Neutrophil (primary cell): ENCODE results near the gene PIGZ.
"Not testable (repeated sequence)": the region's sequence is repeated elsewhere in the genome, so short reads cannot be mapped to it uniquely, and the experiment has no call there.

Experiments used
- H3K27ac ChIP-seq: fragments of 200-600 bp; sonication (generic); 2 replicates; pipeline ENCODE4 v1.5.1; 2016; ENCODE audit warnings: mild to moderate bottlenecking, moderate library complexity
- H3K27me3 ChIP-seq: fragments of 200-600 bp; sonication (generic); 2 replicates; pipeline ENCODE4 v1.6.0; 2016; ENCODE audit warnings: mild to moderate bottlenecking
- H3K36me3 ChIP-seq: fragments of 200-600 bp; sonication (generic); 2 replicates; pipeline ENCODE4 v1.5.1; 2017
- H3K4me1 ChIP-seq, 2 experiments: fragments of 200-600 bp in 1 of 2; sonication (generic) in 1 of 2; 1 replicate in 1 of 2; 2 replicates in 1 of 2; pipeline versions ENCODE4 v1.5.1 to v1.6.1; 2013 to 2016; ENCODE audit warnings: low read depth in 1 of 2, low read length in 1 of 2, mild to moderate bottlenecking in 1 of 2, moderate library complexity in 1 of 2; ENCODE audit not compliant: control insufficient read depth in 1 of 2, insufficient read depth in 1 of 2
- H3K4me3 ChIP-seq, 2 experiments: fragments of 200-600 bp in 1 of 2; sonication (generic) in 1 of 2; 1 replicate in 1 of 2; 2 replicates in 1 of 2; pipeline ENCODE4 v1.5.1; 2013 to 2016; ENCODE audit warnings: low read depth in 1 of 2, low read length in 1 of 2, mild to moderate bottlenecking in 1 of 2, moderate library complexity in 1 of 2
- H3K9me3 ChIP-seq: fragments of 200-600 bp; sonication (generic); 2 replicates; pipeline ENCODE4 v1.5.1; 2016
- CTCF ChIP-seq: fragments of 200-600 bp; sonication (generic); IDR thresholded peaks from 2 replicates; pipeline ENCODE4 v1.5.1; 2016; ENCODE audit warnings: antibody characterized with exemption

The PIGZ gene

GRCh38 chr3:196949285-196949619 is 19.4 kb downstream of the PIGZ start:
- Histone ChIP-seq H3K36me3 (no peaks in the 10 kb centered on the region), H3K9me3 (no peaks in the 10 kb centered on the region), H3K27me3 (no peaks in the 10 kb centered on the region), H3K4me1 (no peaks in the 10 kb centered on the region), H3K4me3 (no peak overlapping the region), H3K27ac (no peak overlapping the region)
- TF ChIP-seq CTCF, result no peak

- no peaks in the 10 kb centered on the region for H3K9me3 ChIP-seq
- no peak for TF ChIP-seq CTCF
- no peak overlapping the region for H3K4me3 ChIP-seq
- H3K27me3 ChIP-seq, result no peaks in the 10 kb centered on the region
- no peak overlapping the region for H3K27ac ChIP-seq
- H3K4me1 ChIP-seq, result peaks cover 0 to 1% of the 10 kb centered on the region in 2 experiments
- no peaks in the 10 kb centered on the region for H3K36me3 ChIP-seq
These were observed 20.0 kb downstream of the PIGZ start for GRCh38 chr3:196948442-196949284.

GRCh38 chr3:196947860-196948441 is 20.7 kb downstream of the PIGZ start:
- no peaks in the 10 kb centered on the region for H3K36me3 ChIP-seq
- no peaks in the 10 kb centered on the region for H3K9me3 ChIP-seq
- H3K4me3 ChIP-seq, result no peak overlapping the region
- H3K4me1 ChIP-seq, result peaks cover 7 to 9% of the 10 kb centered on the region in 2 experiments
- H3K27me3 ChIP-seq, result no peaks in the 10 kb centered on the region
- no peak for TF ChIP-seq CTCF
- H3K27ac ChIP-seq, result no peak overlapping the region

DNA sequence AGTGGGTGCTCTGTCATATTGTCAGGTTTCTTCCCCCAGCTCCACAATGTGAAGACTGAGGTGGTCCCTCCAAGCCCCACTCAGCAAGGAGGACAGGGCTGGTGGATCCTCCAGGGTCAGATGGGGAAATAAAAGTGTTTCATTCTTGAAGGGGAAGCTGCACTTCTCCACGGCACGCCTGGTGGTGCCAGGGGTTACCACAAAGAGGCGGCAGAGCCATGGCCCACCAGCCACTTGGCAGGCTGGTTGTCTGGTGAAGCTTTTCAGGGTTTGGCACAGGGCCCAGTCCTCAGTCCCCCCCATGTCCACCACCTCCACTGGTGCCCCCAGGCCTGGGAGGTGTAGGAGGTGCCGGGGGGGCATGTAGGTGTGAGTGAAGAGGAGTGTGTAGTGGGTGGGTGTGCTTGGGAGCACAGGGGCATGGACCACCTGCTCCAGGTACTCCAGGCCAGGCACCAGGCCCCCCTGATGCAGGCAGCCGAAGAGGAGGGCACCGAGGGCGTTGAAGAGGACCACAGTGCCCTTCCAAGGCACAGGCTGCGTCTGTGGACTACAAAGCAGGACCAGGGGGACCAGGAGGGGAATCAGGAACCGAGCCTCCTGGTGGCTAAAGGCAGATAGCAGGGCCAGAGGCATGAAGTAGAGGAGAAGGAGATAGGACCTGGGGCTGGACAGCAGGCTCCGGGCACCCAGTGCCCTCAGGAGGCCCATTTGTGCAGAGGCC is 21.3 kb downstream of the PIGZ start:
- H3K27ac ChIP-seq, result no peak overlapping the region
- TF ChIP-seq CTCF, result no peak
- no peaks in the 10 kb centered on the region for H3K9me3 ChIP-seq
- no peaks in the 10 kb centered on the region for H3K36me3 ChIP-seq
- H3K4me1 ChIP-seq, result peaks cover 9 to 11% of the 10 kb centered on the region in 2 experiments
- no peak overlapping the region for H3K4me3 ChIP-seq
- no peaks in the 10 kb centered on the region for H3K27me3 ChIP-seq

GRCh38 chr3:196944037-196944790 is 24.4 kb downstream of the PIGZ start:
- peaks cover 21 to 28% of the 10 kb centered on the region in 2 experiments for H3K4me1 ChIP-seq
- H3K36me3 ChIP-seq, H3K27ac ChIP-seq, H3K4me3 ChIP-seq, H3K27me3 ChIP-seq, H3K9me3 ChIP-seq: not testable (repeated sequence)
